ACC112 (cell line): ENCODE data around the gene CORO2B.
A peak's percentile ranks its signal among the peaks of the same experiment; 100 is the strongest.

ENCODE experiments used
- H2AFZ ChIP-seq: fragments of 200-600 bp; sonication (generic); one replicate; pipeline ENCODE4 v1.6.0; 2017; ENCODE audit warnings: antibody characterized with exemption, low read length; ENCODE audit not compliant: unreplicated experiment
- H3K27ac ChIP-seq: fragments of 200-600 bp; sonication (generic); 2 replicates; pipeline ENCODE4 v1.5.1; 2014; ENCODE audit warnings: low read depth, mild to moderate bottlenecking, antibody characterized with exemption, low read length, moderate library complexity
- H3K27me3 ChIP-seq: fragments of 200-600 bp; sonication (generic); 2 replicates; pipeline ENCODE4 v1.6.1; 2014; ENCODE audit warnings: mild to moderate bottlenecking, antibody characterized with exemption, low read length, moderate library complexity, mixed read lengths; ENCODE audit not compliant: insufficient read depth
- H3K36me3 ChIP-seq: fragments of 200-600 bp; sonication (generic); 2 replicates; pipeline ENCODE4 v1.6.1; 2016; ENCODE audit warnings: mild to moderate bottlenecking, antibody characterized with exemption, low read length, moderate library complexity, mixed read lengths; ENCODE audit not compliant: insufficient read depth
- H3K4me1 ChIP-seq: fragments of 200-600 bp; sonication (generic); one replicate; pipeline ENCODE4 v1.6.1; 2016; ENCODE audit warnings: low read length, mixed read lengths; ENCODE audit not compliant: insufficient read depth, unreplicated experiment, control insufficient read depth
- H3K4me3 ChIP-seq: fragments of 200-600 bp; sonication (generic); 2 replicates; pipeline ENCODE4 v1.5.1; 2014; ENCODE audit warnings: mild to moderate bottlenecking, low read depth, low read length
- H3K79me2 ChIP-seq: fragments of 200-600 bp; sonication (generic); one replicate; pipeline ENCODE4 v1.6.0; 2016; ENCODE audit warnings: low read length; ENCODE audit not compliant: control insufficient read depth, unreplicated experiment, insufficient read depth

CORO2B gene

DNA sequence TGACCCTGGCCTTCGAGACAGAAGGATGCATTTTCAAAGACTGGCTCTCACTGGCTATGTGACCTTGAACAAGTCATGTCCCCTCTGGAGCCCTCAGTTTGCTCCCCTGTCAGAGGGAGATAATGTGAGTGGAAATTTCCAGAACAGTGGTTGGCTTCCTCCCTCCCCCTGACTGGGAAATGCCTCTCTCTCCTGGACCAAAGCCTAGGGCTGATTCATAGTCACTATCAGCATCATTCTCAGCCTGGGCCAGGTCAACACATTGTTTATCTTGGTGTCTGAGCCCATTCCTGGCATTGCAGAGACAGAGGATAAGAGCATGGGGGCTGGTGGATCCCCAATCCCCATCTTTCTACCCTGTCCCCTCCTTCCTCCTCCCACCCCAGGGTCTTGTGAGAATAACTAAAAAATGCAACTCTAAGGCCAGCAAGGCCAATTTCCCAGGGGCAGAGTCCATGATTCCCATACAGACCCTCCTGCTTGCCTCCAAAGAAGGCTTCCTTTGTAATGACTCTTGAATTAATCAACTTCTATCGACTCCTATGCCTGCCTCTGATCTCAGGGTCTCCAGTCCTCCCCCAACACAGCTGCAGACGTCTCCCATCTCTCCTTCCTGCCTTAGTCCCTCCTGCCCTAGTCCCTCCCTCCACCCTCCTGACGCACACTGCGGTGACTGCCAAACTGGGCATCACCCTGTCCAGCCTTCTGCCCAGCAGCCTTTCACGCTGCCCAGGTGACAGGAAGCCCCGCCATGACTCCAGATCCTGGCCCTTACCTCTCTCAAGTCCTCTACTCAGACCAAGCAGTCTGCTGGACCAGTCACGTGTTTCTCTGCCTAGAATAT is 35.4 kb upstream of the CORO2B start:
- Histone ChIP-seq H2AFZ (no peak overlapping the region), H3K4me1 (peaks cover 16% of the 10 kb centered on the region), H3K79me2 (no peaks in the 10 kb centered on the region), H3K4me3 (no peak overlapping the region), H3K27me3 (no peaks in the 10 kb centered on the region), H3K36me3 (no peaks in the 10 kb centered on the region), H3K27ac (peak overlapping the region; percentile 22; the same call in 1 of the 2 replicates)

DNA sequence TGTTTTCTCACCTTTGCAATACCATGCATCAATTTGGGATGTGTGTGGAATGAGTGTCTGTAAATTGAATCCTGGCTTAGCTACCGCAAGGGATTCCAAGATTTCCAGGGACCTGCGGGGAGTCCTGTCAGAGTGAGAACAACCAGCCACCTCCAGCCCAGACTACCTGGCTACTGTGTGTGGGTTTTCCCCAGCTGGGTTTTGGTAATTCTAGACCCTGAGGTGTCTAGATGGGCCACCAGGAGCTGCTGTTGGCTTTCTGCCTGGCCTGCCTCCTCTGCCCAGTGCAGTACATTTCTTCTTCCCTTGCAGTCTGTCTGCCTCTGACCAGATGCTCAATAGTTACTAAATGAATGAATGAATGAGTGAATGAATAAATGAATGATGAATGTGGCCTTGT is 32.5 kb upstream of the CORO2B start:
- Histone ChIP-seq H3K79me2 (no peaks in the 10 kb centered on the region), H3K27me3 (no peaks in the 10 kb centered on the region), H2AFZ (no peak overlapping the region), H3K27ac (no peak overlapping the region), H3K36me3 (no peaks in the 10 kb centered on the region), H3K4me1 (peaks cover 16% of the 10 kb centered on the region), H3K4me3 (no peak overlapping the region)

DNA sequence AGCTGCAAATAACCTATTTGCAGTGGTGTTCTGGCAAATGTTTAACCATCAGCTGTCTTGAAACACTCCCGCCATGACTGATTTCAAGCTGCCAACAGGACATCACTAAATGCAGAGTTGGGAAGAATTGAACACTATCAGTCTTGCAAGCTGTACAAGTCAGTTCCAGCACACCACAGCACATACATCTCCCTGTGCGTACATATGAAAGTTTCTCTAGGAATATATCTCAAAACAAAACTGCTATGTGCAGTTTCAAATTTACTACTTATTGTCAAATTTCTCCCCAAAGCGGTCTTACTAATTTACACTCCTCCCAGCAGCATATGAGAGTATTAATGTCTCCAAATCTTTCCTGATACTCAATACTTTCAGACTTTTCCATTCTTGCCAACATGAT is 30.4 kb upstream of the CORO2B start:
- Histone ChIP-seq H3K4me3 (no peak overlapping the region), H3K4me1 (peaks cover 13% of the 10 kb centered on the region), H3K36me3 (no peaks in the 10 kb centered on the region), H2AFZ (no peak overlapping the region), H3K27me3 (no peaks in the 10 kb centered on the region), H3K79me2 (no peaks in the 10 kb centered on the region), H3K27ac (no peak overlapping the region)

DNA sequence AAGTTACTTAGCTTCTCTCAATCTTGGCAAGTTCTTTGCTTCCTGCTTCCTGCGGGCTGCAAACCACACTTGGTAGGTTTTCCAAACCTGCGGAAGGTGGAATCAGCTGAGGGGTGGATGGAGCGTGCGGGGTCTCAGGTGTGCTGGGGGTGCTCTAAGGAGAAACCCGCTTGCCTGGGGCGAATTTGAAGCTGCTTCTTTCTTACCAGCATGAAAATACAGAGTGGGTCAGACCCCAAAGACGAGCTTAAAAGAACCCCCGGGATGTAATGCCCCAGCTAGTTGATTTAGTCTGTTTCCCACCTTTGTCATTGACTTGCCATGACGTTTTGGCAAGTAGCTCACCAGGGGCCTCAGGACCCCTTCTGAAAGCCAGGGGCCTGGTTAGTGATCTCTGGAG is 28.8 kb upstream of the CORO2B start:
- H3K36me3 ChIP-seq, result no peaks in the 10 kb centered on the region
- no peak overlapping the region for H3K27ac ChIP-seq
- no peaks in the 10 kb centered on the region for H3K27me3 ChIP-seq
- no peaks in the 10 kb centered on the region for H3K79me2 ChIP-seq
- H3K4me1 ChIP-seq, result peaks cover 6% of the 10 kb centered on the region
- H2AFZ ChIP-seq, result peak overlapping the region; percentile 54
- no peak overlapping the region for H3K4me3 ChIP-seq

DNA sequence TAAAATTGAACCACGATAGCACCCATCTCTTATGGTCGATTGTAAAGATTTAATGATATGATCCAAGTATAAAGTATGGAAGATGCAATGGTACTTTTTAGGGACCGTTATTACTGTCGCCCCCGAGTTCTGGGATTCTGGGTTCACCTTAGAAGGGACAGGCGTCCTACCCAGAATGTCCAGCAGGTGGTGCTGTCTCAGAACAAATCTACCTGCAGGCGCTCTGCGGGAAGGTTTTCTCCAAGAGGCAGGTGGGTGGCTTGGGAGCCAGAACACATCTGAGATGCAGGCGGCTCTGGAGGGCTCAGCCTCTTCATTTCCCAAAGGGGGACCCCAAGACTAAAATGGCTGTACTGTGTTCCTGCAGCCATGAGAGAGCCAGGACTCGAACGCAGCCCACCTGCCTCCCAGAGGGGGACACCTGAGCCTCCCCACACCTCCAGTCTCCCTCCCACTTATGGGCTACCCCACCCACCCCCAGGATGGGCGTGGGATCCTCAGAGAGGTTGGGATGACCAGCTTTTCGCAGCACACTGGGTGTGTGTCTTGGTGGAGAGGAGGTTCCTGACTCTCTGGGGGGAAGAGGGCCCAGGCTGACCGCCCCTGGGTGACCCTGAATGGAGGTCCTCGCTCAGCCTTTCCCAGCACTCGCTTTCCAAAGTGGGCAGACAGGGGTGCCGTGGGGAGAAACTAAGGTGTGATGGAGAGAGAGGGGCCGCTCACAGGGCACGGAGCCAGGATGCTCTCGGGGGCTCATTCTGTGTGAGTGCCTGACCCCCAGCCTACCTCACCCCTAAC is 28.1 kb upstream of the CORO2B start:
- no peaks in the 10 kb centered on the region for H3K27me3 ChIP-seq
- H3K4me3 ChIP-seq, result no peak overlapping the region
- peak overlapping the region; percentile 54 for H2AFZ ChIP-seq
- peaks cover 6% of the 10 kb centered on the region for H3K4me1 ChIP-seq
- H3K79me2 ChIP-seq, result no peaks in the 10 kb centered on the region
- no peak overlapping the region for H3K27ac ChIP-seq
- no peaks in the 10 kb centered on the region for H3K36me3 ChIP-seq

DNA sequence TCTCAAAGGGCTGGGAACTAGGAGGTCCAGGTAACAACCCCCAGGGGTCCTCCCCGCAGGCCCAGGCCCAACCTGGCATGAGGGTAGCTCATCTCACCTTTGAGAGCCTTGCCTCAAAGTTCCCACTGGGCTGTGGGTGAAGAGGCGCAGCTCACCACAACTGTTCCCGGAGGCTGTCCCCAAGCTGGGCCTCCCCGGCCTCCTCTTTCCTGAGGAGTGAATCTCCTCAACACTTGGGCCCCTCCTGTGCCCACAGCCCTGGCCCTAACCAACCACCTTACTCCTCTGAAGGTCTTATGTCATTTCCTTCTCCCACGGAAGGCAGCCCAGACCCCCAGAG is 27.5 kb upstream of the CORO2B start:
- H3K4me3 ChIP-seq, result no peak overlapping the region
- H3K27me3 ChIP-seq, result no peaks in the 10 kb centered on the region
- H2AFZ ChIP-seq, result no peak overlapping the region
- no peaks in the 10 kb centered on the region for H3K79me2 ChIP-seq
- H3K4me1 ChIP-seq, result peaks cover 6% of the 10 kb centered on the region
- H3K36me3 ChIP-seq, result no peaks in the 10 kb centered on the region
- H3K27ac ChIP-seq, result no peak overlapping the region

DNA sequence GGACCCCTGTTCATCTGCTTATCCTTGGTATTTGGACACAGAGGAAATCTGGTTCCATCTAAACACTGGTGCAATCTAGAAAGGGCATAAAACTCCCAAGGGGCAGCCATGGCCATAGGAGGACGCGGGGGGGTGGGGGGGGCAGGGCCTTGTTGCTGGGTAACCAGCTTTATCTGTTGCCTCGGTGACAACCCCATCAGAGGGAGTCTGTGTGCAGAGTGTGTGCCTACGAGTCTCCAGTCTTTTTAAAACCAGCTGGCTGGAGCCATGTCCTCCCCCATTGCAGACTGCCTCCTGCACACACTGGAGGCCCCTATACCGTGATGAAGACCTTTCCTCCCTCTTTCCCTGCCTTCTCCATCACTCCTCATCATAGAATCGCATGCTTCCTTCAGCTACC is 26.4 kb upstream of the CORO2B start:
- Histone ChIP-seq H3K36me3 (no peaks in the 10 kb centered on the region), H3K4me1 (peaks cover 6% of the 10 kb centered on the region), H2AFZ (no peak overlapping the region), H3K4me3 (no peak overlapping the region), H3K27me3 (no peaks in the 10 kb centered on the region), H3K27ac (no peak overlapping the region), H3K79me2 (no peaks in the 10 kb centered on the region)

DNA sequence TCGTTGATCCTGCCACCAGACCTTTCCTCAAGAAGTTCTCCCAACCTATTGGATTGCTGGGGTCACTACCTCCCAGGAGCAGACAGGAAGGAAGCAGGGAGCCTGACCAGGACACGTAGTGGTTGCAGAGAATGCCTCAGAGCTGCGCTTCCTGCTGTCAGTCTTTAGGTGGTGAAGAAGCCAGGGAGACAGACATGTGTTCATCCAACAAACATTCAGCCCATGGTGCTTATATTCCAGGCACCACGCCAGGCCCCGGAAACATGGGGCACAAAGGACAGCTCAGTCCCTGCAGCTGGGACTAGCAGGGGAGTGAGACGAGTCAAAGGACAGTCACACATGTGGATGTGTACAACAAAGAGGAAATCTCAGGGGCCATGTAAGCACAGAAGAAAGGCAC is 26.0 kb upstream of the CORO2B start:
- Histone ChIP-seq H3K79me2 (no peaks in the 10 kb centered on the region), H3K36me3 (no peaks in the 10 kb centered on the region), H3K27ac (no peak overlapping the region), H3K27me3 (no peaks in the 10 kb centered on the region), H2AFZ (no peak overlapping the region), H3K4me1 (peaks cover 6% of the 10 kb centered on the region), H3K4me3 (no peak overlapping the region)

DNA sequence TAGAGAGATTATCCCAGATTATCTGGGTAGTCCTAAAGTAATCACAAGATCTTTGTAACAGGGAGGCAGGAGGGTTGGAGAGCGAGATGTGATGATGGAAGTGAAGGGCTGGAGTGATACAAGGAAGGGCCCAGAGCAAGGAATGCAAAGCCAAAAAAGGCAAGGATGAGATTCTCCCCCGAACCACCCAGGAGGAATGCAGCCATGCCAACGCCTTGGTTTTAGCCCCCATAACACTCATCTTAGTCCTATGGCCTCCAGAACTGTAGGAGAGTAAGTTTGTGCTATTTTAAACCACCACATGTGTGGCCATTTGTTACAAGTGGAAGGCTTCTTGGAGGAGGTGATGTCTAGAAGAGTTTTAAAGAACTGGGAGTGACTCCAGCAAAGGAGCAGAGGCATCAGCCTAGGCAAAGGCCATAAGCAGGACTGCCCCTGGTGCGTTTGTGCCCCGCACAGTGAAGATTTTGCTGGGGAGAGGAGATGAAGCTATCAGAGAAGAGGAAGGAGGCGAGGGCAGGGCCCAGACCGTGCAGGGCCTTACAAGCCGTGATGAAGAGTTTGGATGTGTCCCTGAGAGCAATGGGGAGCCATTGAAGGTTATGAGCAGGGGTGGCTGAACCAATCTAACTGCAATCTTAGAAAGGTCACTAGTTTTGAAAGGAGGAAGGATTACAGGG is 25.3 kb upstream of the CORO2B start:
- Histone ChIP-seq H3K36me3 (no peaks in the 10 kb centered on the region), H3K27me3 (no peaks in the 10 kb centered on the region), H3K27ac (no peak overlapping the region), H2AFZ (no peak overlapping the region), H3K4me3 (no peak overlapping the region), H3K4me1 (peaks cover 6% of the 10 kb centered on the region), H3K79me2 (no peaks in the 10 kb centered on the region)

DNA sequence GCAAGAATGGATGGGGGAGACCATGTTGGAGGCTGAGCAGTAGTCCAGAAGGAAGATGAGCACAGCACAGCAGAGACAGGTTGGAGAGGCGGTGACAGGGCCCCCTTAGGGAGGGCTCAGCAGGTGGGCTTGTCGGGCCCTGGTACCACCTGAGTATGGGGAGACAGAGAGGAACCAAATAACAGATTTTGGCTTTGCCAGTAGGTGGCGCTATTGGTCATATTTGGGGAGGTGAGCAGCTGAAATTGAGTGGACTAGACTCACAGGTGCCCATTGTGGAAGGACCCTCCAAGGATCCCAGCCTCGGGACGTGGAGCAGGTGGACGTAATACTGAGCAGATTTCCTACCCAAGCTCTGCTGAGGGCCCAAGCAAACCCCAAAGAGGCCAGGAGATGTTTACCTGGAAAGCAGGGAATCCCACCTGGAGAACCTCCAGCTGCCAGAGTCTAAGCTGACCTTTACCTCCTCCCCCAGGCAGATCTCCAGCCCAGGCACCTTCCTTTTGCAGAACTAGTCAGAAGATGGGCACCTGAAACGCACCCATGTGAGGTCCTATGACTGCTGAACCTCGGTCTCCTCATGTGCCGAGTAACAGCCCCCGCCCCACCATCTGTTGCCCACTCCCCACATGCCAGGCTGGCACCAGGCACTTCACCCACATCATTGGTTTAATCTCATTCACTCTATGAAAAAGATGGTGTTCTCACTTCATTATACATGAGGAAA is 24.6 kb upstream of the CORO2B start:
- H3K27me3 ChIP-seq, result no peaks in the 10 kb centered on the region
- no peak overlapping the region for H3K4me3 ChIP-seq
- no peaks in the 10 kb centered on the region for H3K79me2 ChIP-seq
- H2AFZ ChIP-seq, result no peak overlapping the region
- H3K36me3 ChIP-seq, result no peaks in the 10 kb centered on the region
- H3K4me1 ChIP-seq, result peaks cover 6% of the 10 kb centered on the region
- no peak overlapping the region for H3K27ac ChIP-seq
